Activated effector memory CD4-positive, alpha-beta T cell treated with Interleukin-2 at 50 U/mL for 16 hours (primary cell): ENCODE results near the gene CELSR1.

Source experiments
- DNase-seq: peaks from one replicate; pipeline ENCODE4 v3.0.0-alpha.2; 2020

The CELSR1 gene

DNA sequence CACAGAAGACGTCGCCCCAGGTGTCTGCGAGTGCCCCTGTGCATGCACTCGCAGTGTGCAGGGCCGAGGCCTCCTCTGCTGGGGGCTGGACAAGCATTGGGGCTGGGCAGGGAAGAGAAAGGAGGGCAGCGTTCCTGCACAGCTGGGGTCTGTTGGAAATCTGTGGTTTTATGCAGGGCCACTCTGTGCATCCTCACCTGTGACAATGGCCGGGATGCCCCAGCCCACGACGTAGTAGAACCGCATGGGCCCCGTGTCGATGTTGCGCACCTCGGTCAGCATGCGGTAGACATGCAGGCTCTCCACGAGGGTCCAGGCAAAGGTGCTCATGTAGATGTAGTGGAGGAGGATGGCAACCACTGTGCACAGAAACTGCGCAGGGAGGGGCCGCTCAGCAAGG is 164.7 kb downstream of the CELSR1 start:
- no peak for DNase-seq

DNA sequence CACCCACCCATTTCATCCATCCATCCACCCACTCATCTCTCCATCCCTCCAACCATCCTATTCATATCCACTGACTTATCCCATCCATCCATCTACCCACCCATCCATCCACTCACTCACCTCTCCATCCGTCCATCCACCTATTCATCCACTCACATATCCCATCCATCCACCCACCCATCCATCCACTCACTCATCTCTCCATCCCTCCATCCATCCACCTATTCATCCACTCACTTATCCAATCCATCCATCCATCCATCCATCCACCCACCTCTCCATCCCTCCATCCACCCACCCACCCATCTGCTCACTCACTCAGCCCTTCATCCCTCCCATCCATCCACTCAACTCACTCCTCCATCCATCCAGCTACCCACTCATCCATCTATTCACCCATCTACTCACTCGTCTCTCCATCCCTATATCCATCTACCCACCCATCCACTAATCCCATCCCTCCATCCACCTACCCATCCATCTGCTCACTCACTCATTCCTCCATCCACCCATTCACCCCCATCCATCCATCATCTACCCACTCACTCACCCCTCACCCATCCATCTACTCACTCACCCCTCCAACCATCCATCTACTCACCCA is 165.7 kb downstream of the CELSR1 start:
- DNase-seq = no peak

DNA sequence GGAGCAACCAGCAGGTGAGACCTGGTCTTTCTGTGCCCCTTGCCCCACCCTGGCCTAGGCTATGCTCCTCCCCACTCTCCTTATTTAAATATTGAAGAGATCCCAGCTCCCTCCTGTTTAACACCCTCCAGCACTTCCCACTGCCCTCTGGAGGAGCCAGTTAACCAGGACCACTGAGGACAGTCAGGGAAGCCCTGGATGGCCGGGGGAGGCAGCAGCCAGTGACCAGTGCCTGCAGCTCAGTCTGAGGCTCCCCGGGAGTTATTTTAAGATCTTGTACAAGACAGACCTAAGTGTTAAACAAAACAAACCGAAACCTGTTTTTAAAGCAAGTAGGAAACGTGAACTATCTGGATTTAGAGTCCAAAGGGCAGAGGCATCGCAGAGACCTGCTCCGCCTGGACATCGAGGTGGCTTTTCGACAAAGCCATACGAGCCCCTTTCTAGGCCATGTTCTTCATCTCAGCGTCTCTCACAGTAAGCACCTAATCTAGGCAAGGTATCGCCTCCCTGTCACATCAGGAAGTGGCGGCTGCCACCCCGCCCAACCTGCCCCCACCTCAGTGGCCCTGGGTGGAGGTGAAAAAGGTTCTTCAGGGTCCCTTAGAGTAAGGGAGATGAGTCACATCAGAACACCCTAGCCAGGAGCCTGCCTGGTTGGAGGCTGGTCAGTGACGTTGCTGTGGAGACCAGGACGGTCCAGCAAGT is 166.7 kb downstream of the CELSR1 start:
- DNase-seq = peak; percentile 45

DNA sequence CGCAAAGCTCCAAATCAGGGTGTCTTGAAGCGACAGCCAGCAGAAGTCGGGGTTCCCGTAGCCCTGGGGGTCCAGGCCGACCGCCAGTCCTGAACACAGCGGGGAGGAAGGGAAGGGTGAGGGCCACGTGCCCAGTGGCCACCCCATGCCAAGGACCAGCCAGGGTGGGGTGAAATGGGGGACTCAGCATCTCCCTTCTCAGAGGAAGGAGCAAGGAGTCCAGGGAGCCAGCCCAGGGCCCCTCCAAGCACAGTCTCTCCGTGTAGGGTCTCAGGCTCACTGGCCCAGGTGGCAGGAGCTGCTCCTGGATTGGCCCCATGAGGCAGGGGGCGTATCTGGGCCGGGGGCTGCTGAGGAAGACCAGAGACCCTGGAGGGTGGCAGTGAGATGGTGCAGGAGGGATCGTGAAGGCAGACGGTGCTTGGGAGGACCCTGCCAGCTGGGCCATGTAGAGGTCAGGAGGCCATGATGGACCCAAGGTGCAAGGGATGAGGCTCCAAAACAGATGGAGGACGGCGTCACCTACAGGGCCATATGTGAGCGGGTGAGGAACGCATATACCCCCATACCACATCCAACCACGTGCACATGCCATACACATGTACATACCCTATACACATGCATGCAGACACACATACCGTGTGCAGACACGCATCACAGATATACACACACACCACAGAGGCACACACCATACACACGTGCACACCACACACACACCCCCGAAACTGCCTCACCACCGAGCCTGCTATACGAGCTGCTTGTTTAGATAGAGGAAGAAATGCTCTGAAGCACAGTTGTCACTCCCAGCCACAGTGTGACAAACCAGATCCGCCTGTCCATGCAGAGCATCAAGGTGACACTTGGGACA is 167.5 kb downstream of the CELSR1 start:
- no peak for DNase-seq

DNA sequence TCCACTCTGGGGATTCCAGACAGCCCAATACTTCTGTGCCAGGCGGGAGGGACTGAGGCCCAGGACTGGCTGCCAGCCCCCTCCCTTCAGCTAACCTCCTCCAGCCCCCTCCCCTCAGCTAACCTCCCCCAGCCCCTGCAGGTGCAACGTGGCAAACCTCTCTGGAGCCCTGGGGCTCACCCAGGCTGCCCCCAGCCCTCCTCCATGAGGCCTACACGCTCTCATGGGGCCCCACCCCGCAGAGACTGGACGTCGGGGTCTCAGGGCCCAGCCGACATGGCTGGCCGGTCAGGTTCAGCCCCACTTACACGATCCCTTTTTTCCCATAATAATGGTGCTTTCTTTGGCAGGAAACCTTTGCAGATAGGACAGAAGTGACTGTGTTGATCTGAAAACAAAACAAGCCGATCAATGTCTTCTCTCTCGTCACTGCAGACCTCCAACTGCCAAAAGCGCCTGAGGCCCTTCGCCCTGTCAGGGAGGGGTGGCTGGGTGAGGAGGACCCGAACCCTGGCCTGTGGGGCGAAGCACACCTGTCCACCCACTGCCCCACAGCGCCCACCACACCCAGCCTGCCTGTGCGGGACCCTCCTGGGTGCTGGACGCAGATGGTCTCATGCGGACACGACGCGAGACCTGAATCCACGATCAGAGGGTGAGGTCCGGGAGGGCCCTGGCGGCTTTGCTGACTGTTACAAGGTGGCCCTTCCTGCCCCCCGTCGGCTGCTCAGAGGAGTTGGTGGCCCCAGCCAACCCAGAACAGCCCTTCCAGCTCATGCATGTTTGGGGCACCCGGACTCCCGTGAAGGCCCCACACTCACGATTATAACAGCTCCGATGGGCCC is 168.3 kb downstream of the CELSR1 start:
- no peak for DNase-seq

DNA sequence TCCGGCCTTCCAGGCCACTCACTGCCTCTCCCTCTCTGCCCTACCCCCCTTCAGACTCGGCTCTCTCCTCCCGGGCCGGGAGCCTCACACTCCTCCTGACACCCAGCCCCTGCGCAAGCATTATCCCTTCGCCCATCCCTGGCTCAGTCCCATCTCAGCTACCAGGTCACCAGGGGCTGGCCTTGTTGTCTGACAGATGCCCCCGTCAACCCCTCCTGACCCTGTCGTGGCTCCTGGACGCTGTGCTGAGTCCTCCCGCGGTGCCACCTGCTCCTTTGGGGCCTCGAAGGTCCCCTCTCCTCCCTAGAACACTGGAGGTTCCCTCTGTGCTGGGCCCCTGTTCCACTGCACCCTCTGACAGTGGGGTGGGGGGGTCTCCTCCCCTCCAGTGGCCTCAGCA is 169.0 kb downstream of the CELSR1 start:
- DNase-seq = no peak

DNA sequence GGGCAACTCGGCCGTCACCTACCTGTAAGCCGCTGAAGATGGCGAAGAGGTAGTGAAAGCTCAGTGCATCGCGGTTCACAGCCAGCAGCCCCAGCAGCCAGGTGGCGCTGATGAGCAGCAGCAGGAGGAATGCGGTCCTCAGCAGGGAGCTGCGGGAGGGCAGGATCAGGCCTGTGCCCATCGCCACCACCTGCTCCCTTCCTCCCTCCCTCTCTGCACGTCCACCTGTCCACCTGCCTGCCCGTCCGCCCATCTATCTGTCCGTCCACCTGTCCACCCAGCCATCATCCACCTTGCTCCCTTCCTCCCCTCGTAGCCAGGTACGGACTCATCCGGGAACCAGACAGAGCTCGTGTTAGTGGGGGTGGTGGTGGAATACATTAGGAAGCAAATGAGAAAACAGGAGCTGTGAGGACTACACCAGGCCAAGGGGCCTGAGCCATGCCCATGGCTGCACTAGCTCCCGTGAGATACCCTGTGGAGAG is 169.7 kb downstream of the CELSR1 start:
- peak; percentile 53 for DNase-seq

DNA sequence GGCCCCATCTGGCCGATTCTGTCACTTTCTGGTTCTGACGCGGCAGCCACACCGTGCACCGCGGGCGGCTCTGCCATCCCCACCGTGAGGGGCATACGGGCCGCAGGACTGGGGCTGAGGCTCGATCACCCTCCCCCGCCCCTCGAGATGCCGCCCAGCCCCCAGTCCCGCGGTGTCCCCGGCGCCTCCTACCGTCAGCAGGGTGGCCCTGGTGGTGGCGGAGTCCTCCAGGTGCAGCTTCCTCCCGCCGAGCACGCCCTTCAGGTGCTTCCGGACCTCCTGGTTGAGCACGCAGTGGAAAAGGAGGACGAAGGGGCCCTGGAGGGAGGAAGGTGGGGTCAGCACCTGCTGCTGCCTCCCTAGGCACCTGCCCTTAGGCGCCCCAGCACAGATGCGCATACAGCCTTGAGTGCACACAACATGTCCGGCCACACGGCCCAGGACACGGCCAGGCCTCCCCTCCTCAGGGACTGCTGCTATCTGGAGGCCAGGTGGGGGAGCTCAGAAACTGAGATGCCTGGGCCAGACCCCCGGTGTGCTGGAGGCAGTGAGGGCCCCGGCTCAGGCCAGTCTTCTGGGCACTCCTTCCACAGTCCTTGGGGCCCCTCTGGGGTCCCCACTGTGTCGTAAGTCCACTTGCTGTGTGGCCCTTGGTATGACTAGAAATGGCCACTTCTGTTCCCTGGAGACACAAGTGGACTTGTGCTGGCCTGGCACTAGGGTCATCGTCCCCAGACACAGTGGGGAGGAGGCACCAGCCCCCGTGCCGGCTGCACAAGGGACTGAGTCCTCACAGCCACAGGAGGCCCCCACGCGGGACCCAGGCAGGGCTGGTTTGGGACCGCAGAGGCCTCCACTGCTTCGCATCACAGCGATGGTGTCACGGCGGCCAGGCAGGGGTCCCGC is 170.4 kb downstream of the CELSR1 start:
- peak; percentile 16 for DNase-seq

DNA sequence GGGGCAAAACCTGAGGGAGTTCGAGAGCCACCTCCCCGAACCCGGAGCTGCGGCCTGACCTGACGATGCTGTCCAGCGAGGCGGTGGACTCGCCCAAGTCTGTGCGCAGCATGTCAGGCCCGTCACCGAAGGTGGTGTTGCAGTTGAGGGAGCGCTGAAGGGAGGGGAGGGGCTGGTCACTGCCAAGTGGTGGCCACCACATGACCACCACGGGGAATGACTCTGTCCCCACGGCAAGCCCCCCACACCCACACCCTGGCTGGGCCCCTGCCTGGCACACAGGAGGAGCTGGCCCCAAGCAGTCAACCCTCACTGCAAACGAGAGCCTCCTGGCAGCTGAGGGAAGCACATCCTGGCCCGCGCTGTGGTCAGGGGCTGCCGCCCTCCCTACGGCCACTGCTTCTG is 171.1 kb downstream of the CELSR1 start:
- DNase-seq = no peak

DNA sequence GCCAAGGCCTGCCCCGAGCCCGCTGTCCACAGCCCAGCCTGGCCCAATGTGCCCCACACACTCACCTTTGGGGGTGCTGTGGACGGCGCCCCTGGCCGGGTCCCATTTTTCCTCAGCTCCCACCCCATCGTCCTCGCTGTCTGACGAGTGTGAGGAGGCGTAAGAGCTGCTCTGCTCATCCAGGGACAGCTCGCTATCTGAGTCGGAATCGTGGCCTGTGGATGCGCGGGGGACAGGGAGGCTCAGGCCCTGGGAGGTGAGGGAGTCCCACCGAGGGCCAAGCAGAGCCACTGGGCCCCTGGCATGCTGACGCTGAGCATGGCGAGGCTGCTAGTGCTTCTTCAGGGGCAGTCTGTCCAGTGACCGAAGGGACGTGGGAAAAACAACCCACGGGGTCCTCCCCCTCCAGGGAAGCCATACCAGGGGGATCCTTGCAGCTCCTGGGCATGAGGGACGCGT is 172.2 kb downstream of the CELSR1 start:
- no peak for DNase-seq

DNA sequence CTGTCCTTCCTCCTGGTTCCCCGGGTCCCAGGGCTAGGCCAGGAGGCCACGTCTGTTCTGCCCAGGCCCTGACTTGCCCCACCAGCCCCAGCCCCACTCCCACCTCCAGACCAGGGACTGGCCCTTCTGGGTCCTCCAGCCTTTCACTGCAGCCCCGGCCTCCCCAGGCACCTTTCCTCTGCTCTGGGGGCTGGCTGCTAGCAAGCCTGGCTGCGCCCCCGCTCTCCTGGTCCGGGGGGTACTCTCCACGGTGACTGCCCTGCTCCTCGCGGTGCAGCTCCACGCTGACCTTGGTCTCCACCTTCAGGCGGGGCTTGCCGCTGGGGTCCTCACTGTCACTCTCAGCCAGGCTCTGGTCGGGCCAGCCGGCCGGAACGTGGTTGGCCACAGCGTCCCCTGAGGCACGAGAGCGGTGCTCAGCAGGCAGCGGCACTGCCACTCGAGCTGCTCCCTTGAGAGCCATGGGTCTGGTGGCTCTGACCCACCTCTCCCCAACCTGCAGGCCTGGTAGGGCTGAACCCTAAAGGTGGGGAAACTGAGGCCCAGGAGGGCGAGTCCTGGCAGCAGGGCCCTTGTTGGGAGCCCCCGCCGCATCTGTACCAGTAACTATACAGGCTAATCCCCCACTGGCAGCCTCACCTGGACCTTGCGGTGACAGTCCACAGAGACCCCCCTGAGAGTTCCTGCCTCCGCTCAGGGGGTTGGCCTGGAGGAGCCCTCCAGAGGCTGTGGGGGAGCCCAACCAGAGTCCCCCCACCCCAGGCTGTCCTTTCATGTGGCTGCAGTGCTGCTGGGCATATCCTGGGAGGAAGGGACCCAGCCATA is 172.9 kb downstream of the CELSR1 start:
- DNase-seq = no peak

DNA sequence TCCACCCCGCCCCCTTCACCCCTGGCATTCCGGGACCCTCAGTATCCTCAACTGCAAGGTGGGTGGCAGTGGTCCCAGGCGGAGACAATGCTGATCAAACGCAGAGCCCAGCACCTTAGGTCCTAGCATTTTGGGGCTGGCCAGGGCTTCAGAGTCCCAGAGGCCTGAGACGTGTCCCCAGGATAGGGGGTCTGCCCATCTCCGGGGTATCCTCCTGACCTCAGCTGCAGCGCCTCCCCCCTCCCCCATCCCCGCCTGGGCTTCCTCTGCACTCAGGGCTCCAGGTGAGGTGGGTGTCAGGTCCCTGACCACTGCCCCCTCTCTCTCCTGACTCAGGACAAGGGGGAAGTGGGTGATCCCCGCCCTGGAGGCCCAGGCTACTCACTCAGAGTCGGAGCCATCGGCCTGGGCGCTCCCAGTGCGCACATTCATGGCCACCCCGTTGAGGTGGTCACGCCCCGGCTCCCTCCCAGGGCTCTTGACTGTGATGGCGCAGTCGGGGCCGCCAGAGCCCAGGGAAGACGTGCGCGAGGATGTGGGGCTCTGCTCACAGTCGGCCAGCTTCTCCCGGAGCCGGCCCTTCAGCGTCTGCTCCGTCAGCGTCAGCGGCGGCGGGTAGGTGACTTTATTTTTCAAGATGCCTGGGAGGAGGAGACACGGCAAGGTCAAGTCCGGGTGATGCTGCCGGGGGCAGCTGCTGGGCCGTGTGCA is 173.7 kb downstream of the CELSR1 start:
- DNase-seq = no peak

DNA sequence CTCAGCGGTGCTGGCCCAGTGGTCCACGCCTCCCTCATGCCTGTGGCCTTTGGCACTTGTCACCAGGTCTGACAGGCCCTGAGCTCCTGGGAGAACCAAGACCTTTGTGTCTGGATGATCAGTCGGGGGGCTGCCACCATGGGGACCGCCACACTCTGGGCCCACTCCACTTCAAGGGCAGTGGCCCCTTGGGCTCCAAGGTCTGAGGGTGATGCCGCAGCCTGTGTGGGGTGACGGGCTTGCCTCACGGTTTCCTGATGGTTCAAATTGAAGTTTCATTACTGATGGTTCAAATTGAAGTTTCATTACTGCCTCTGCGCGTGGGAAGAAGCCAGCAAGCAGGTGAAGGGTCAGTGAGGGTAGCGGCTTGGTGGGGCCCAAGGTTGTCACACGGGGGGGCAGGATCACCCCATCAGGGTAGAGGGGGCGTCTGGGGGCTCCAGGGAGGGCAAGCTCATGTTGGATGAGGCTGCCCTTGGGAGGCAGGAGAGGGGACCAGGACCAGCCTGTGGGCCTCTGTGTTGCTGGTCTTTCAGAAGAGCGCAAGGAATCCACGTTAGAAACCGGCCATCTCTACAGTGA is 174.4 kb downstream of the CELSR1 start:
- no peak for DNase-seq

DNA sequence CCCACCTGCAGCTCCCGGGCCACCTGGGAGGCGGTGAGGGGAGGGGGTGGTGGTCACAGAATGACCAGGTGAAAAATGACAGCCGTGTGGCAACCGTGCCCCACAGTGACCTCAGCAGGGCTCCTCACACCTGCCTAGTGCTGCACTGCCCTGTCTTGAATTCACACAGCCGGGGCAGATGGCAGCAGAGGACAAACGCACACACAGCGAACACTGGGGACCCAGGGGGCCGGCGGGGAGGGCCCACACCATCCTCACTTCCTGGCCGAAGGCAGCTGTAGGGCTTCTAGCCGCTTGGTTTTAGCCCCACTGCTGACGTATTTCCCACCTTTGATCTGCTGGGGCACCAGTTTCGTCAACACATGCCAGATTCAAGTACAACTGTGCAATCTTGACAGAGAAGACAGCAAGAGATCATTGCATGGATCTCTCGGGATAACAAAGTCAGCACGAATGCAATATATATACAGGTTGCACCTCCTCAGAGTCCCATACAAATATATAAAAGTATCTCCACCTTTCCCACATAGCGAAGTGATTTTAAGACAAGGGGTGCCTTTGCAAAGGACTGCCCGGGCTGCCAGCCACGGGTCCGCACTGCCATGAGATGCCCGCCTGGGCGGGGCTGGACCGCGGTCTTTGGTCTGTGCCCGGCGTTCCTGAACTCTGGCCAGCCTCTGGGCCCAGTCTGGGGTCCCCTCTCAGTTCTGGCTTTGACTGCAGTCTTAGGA is 175.1 kb downstream of the CELSR1 start:
- no peak for DNase-seq

DNA sequence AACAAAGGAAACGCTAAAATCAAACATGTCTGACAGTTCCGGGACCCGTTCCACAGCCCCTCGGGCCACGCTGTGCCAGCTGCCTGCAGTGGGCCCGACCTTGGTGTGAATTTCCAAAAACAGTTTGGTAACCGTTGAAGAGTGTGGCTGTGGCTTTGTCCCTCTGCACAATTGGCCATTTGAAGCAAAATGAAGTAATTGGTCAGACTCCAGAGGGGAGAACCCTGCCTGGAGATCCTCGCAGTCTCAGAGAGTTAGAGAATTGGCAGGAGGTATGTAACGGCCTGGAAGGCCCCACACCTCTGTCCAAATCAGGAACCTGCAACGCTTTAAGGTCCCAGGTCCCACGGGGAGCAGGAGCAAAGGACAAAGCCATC is 175.6 kb downstream of the CELSR1 start:
- no peak for DNase-seq

DNA sequence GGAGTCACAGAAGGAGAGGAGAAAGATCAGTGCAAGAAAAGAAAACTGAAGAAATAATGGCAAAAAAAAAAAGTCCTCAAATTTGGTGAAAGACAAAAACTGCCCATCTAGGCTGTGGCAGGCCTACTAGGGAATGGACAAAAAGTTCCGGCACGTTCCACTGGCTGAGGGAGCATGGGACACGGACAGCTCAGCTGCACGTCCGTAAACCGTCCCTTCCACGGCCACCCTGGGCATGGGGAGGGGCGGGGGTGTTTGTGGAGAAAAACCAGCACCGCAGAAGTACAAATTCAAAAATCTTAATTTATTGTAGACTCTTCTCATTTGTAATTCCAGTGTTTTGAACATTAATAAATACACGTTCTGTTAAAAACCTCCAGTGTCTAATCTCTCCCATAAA is 176.5 kb downstream of the CELSR1 start:
- no peak for DNase-seq

DNA sequence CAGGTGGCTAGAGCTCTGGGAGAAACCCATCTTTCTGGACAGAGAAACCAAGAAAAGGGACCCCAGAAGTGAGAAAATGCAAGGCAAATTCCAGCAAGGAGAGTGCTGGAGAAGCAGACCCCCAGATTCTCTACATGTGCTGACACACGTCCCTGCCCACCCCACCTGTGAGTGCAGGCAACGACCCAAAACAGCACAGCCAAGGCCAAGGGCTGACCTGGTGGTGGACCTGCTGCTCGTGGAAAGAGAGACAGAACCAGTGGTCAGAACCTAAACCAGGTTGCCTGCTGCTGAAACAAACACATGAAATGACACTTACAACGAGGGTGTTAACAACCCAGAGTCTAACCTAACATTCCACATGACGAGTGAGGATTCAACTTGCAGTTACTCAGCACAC is 177.3 kb downstream of the CELSR1 start:
- DNase-seq = no peak

DNA sequence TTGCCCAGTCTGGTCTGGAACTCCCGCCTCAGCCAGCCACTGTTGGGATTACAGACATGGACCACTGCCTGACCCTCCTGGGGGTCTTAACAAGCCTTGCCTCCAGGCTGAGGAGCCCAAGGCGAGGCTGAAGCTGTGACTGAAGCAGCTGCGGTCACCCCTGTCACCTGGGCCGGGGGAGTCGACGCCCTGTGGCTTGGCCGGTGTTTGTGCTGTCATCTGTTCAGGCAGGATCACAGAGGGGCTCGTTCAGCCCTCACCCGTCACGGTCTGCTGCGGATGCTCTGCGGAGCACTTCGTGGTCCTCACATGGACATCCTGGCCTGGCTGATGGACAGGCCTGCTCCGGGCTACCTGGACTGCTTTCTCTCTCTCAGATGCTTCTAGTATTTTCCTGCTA is 178.1 kb downstream of the CELSR1 start:
- DNase-seq = no peak

DNA sequence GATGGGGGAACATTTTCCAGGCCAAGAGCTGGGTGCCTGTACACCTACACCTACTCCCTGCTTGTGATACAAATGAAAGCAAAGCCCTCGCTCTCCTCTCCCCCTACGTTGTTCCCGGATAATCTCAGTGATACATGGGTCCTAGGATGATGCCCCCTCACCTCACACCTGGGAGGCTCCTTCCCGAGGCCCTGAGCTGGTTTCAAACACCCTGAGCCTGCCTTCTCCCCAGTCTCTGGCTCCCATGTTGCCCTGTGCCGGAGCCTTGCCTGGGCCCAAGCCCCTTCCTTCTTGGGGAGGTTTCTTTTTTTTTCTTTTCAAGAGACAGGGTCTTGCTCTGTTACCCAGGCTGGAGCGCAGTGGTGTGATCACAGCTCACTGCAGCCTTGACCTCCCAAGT is 178.7 kb downstream of the CELSR1 start:
- DNase-seq = no peak
